ENCODE data around the gene TNIP1.

DNA sequence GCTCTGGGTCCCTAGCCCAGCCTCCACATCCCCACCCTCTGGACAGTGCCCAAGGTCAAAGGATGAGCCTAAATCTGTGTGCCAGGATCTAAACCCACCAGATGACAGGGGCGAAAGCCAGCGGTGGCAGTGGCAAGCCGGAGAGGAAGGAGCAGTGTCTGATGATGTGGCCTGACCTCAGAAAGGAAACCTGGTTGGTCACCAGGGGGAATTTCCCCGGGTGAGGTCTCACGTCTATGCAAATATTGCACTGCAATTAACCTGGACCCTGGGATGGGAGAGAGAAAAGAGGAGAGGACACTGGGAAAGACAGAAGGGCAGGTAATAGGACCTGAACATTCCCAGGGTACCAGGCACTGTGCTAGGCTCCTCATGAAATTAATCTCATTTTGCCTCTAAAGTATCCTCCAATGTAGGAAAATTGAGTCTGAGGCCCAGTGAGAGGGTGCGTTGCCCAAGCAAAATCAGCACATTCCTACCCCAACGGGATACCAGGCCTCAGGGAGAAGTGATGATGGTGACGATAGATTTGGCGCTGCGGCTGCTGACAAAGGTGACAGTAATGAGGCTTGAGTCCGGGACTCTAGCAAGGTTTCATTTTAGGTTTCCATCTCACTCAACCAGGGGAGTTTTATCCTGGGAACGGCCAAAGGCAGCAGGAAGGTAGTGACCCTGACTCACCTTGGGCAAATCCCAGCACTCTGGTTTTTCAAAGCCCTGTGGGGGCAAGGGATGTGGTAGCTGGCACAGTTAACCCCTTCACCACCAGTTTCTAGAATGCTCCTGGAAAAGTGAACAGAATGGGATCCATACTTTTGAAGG is 13.4 kb upstream of the TNIP1 start:
- TF ChIP-seq EZH2 (IDR thresholded peaks at IDR 0.05; ENCODE audit: borderline replicate concordance, low read depth, low read length, severe bottlenecking): no peak
- TF ChIP-seq, protein P1, sequence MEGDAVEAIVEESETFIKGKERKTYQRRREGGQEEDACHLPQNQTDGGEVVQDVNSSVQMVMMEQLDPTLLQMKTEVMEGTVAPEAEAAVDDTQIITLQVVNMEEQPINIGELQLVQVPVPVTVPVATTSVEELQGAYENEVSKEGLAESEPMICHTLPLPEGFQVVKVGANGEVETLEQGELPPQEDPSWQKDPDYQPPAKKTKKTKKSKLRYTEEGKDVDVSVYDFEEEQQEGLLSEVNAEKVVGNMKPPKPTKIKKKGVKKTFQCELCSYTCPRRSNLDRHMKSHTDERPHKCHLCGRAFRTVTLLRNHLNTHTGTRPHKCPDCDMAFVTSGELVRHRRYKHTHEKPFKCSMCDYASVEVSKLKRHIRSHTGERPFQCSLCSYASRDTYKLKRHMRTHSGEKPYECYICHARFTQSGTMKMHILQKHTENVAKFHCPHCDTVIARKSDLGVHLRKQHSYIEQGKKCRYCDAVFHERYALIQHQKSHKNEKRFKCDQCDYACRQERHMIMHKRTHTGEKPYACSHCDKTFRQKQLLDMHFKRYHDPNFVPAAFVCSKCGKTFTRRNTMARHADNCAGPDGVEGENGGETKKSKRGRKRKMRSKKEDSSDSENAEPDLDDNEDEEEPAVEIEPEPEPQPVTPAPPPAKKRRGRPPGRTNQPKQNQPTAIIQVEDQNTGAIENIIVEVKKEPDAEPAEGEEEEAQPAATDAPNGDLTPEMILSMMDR (IDR thresholded peaks at IDR 0.05; ENCODE audit: borderline replicate concordance, extremely low read depth, low read length, poor library complexity, severe bottlenecking): no peak

Data from DND-41 (cell line).